Right forelimb (tissue), 1 donor: ENCODE results near the gene GRK7.

Experiments
- DNase-seq: peaks from one replicate; pipeline ENCODE4 v3.0.0-alpha.2; 2018

GRK7 gene, protein sequence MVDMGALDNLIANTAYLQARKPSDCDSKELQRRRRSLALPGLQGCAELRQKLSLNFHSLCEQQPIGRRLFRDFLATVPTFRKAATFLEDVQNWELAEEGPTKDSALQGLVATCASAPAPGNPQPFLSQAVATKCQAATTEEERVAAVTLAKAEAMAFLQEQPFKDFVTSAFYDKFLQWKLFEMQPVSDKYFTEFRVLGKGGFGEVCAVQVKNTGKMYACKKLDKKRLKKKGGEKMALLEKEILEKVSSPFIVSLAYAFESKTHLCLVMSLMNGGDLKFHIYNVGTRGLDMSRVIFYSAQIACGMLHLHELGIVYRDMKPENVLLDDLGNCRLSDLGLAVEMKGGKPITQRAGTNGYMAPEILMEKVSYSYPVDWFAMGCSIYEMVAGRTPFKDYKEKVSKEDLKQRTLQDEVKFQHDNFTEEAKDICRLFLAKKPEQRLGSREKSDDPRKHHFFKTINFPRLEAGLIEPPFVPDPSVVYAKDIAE (N-terminal part only)

DNA sequence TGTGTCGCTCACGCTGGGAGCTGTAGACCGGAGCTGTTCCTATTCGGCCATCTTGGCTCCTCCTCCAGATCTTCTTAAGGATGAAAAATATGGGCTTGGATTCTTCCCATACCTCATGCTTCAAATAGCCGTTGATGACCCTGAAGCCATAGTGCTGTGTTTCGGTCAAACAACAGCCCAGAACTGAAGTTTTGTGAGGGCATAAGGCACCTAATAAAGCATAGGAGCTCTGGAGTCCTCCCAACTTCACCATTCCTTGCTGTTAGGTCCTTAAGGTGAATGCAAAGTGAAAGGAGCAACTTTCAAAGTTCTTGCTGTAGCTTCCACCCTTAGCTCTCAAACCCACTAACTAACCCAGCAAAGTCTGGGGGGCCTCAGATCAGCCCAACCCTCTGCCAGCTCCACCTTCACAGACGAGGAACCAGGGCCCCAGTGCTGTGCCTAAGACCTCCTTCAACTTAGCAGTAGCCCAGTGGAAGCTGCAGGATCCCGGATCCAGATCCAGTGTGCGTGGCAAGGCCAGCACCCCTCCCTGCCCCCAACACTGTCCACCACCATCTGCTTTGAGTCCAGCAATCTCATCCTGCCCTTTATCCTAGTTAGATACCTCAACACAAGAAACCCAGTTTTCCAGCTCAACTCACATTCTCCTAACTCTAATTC lies at the start of gene GRK7:
Gene GRK7 (plus strand): TSS at position 321 of the 663 bp plus-strand sequence. CDS start 14,877 bp downstream, outside the sequence.
- no peak for DNase-seq

DNA sequence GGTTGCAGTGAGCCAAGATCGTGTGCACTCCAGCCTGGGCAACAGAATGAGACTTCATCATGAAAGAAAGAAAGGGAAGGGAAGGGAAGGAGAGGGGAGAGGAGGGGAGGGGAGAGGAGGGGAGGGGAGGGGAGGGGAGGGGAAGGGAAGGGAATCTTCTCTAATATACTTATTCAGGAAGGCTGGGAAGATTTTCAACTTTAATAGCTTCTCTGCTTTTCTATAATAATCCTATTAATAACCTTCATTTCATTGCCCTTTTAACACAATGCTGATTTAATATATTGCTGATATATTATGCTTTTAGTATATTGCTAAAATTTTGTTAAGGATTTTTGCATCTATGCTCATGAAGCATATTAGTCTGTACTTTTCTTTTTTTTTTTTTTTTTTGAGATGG lies 48.5 kb upstream of the GRK7 start:
- no peak for DNase-seq

DNA sequence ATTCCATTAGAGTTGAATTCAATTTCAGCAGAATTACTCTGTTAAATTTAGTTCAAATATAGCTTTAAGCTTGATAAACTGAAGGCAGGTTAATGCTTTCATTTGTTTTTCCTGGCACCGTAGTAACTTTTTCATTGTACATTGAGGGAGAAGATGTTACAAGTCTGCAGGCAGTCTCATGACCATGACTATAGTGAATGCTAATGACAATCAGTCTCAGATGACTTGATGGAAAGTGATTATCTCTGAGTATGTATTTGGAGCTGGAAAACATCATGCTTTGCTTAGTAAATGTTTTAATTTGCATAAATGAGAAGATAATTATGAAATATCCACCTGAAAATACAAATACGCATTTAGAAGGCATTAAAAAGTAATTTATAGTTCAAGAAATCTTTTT lies 41.1 kb upstream of the GRK7 start:
- no peak for DNase-seq

DNA sequence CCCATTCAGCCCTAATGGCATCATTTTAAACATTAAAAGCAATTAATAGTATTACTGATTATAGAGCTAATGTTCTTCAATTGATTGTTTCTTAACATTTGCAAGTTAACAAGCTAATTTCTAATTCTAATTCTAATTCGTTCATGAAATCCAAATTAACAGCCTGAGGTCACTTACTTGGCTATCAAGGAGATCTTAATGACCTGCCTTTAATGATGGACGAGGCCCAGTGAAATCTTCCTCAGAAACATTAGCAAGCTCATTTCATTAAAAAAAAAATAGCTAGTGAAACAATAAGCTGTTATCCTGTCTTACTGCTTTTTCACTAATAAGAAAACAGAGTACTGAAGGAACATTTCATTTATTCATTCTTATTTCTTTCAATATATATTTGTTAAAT lies 40.6 kb upstream of the GRK7 start:
- DNase-seq: no peak

DNA sequence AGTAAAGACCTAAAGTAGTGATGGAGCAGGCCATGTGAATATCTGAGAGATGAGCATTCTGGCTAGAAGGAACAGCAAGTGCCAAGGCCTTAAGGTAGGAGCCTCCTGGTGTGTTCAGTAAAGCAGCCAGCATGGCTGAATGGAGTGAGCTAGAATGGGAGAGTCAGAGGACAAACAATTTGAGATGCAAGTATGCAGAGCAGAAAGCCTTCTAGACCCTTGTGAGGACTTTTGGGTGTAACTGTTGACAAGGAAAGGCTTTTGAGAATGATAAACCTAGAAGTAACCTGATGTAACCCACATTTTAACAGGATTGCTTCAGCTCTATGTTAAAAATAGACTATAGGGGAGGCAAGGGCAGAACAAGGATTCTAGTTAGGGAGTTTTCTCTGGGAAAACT lies 40.0 kb upstream of the GRK7 start:
- DNase-seq: no peak

DNA sequence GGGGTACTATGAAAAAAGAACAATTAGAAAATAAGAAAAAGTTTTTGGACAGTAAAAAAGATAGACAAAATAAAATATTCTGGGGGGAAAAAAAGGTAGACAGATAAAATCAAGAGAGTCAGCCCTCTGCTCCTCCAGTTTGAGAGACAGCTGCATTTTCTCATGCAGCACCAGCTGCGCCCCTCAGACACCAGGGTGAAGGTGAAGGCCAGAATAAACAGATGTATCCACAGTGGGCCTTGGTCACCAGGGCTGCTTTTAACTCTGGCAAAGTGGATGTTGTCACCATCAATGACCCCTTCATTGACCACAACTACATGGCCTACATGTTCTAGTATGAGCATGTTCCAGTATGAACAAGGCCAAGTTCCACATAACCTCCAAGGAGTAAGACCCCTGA lies 39.0 kb upstream of the GRK7 start:
- no peak for DNase-seq

DNA sequence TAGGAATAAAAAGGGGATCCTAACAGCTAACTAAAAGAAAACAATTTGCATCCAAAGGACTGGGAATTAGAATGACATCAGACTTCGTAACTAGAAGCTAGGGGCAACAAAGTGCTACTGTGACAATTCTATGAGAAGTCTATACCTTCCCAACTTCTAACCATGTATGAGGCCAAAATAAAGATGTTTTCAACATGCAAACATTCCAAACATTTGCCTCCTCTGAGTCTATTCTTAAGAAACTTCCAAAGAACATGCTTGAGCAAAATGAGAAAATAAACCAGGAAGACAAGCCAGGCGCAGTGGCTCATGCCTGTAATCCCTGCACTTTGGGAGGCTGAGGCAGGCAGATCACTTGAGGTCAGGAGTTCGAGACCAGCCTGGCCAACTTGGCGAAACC lies 38.2 kb upstream of the GRK7 start:
- no peak for DNase-seq

DNA sequence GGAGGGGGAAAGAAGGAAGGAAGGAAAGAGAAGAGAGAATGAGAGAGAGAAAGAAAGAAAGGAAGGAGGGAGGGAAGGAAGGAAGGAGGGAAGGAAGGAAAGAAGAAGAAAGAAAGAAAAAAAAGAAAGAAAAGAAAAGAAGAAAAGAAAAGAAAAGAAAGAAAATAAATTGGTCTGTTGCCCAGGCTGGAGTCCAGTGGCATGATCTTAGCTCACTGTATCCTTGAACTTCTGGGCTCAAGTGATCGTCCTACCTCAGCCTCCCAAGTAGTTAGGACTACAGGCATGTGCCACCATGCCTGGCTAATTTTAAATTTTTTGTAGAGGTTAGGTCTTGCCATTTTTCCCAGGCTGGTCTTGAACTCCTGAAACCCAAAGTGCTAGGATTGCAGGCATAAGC lies 36.7 kb upstream of the GRK7 start:
- no peak for DNase-seq

DNA sequence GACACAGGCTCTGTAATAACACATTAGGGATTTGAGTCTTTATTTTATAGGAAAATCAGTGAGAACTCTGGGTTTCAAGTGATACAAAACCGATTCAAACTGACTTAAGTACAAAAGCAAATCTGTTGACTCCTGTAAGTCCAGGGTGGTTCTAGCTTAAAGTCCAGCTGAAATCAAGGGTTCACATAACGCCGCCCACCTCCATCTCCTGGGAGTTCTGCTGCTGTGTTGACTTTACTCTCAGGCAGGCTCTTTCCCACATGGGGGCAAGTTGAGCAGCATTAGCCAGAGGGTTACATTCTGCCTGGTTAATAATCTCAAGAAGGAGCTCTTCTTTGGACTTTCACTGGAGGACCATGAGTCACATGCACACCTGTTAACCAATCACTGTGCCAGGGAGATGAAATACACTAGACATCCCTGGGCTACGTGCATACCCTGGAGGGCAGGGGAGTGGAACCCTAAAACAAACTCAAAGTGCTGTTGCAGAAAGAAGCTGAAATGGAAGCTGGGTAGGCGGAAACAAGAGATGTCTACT lies 34.8 kb upstream of the GRK7 start:
- no peak for DNase-seq

DNA sequence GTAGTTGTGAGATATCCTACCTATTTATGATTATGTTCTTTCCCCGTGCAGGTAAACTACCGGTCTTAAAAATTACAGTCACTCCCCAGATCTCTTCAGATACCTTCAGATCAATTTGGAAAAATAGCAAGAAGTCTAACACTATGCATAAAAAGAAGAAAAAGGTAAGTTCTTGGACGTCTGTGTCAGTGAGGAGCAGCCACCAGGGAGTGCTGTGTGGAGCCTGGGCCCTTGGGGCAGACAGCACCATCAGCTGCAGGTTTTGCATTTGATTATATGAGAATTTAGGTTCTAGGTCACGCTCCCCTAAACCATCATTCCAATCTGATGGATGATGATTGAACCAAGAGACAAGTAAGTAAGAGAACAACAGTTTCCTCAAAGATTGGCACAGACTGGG lies 34.0 kb upstream of the GRK7 start:
- DNase-seq: no peak

DNA sequence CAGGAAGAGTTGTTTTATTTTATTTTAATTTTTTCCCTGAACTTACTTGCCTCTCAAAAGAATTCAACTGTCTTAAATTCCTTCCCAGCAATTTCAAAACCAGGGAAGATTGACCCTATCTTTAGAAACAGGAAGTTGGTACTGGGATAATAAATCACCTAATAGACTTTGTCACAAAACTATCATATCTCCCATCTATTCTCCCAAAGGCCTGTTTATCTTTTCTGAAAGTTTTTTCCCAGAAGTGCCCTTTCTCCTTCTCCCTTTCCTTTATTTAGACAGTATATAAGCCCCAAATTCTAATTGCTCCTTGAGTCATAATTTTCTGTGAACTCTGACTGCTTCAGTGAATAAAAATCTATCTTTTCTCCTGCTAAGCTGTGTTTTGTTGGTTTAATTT lies 28.0 kb upstream of the GRK7 start:
- no peak for DNase-seq

DNA sequence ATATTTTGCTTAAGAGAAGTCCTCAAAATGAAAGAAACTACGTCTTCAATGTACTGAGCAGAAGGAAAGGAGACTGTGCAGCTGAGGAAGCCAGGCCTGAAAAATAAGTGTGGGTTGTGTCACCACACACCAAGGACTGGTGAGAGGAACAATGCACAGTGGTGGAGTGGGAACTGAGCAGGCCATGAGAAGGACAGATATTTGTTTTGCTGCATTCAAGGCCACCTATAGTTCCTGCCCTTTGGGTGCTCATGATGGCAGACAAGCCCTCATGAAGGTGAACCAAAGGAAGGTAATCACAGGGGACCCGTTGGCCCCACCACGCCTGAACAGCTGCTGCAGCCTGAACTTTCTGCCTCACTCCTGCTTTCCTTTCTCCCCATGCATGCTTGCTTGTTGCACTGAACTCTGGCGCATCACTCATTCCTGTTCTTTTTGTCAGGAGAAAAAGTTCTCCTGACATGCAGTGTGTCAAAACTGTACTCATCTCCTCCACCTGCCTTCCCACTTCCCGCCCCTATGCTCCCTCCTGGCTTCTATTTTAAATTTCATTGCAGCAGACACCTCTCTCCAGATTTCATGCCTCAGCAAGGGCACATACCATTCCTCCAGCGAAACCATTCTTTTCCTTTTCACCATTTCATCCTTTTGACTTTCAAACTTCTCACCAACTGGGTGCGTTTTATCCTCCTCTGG lies 27.3 kb upstream of the GRK7 start:
- no peak for DNase-seq

DNA sequence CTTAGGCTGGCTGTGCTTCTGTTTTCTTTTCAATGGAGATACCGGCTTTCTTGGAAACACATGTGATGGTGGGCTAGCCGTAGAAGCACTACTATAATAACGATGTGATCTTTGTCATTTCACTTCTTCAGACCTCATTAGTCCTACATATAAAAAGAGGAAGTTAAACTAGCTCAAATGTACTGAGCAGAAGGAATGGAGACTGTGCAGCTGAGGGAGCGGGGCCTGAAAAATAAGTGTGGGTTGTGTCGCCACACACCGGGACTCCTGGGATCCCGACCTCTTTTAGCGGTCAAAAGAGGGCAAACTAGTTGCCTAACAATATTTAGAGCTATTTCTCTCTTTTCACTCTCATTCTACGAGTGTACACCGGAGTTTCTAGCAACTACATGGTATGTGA lies 26.1 kb upstream of the GRK7 start:
- no peak for DNase-seq

DNA sequence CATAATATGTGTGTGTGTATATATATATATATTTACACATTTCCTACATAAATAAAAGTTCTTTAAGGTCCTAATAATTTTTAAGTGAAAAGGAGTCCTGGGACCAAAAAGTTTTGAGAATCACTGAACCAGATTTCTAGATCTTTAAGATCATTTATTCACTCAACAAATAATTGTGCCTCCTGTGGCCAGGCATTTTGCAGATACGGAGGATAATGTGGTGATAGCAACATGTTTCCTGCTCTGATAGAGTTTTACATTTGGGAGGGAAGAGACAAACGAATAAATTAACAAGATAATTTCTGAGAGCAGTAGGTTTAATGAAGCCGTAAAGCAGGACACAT lies 25.6 kb upstream of the GRK7 start:
- no peak for DNase-seq

DNA sequence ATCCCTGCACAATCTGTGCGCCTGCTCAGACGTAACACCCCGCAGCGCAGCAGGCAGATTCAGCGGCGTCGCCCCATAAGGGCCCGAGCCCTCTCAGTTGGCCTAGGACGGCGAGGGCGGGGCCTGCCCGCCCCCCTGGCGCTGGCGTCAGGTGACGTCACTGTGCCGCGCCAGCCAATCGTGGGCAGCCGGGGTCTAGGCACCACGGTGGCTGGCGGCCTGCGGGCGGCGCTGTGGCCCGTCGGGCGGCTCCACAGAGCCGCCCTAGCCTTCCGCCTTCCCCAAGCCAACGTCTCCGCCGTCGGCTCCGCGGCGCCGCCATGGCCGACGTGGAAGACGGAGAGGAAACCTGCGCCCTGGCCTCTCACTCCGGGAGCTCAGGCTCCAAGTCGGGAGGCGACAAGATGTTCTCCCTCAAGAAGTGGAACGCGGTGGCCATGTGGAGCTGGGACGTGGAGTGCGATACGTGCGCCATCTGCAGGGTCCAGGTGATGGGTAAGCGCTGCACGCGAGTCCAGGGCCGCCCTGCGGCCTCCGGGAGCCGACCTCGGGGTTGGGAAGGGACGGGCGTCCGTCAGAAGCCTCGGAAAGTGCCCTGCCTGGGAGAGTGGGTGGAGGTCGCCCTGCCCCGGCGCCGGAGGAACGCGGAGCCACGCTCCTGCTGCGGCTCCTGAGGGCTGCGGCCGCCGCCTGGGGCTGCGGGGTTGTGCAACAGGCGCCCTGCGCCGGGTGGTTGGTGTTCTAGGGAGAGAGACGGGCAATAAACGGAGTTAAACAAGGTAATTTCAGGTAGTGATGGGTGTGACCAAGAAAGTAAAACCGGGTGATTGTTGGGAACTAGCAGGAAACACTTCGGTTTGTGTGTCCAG lies 25.0 kb upstream of the GRK7 start, which contains the start of gene RNF7:
Gene RNF7 (plus strand): TSS at position 277 of the 869 bp plus-strand sequence. CDS start 44 bp downstream, at position 321.
- peak; percentile 98 for DNase-seq

DNA sequence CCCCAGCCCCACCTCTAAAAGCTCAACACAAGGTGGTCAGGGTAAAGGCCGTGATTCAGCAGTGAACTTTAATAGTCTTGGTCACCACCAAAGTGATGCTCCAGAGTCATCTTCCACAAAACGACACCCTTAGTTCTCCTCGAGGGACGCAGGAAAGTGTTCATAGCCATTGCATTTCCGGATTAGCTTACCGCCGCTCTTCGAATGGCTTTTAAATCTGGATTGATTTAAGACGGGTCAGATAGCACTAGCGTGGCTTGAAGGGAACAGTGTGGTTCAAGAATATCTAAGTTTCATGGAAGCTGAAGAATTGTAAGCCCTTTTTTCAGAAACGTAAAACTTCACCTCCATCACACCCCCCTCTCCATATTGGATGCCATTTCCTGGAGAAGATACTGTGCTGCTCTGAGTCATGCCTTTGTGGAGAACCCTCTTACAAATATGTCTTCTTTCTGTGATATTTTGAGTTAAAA lies 24.3 kb upstream of the GRK7 start:
- DNase-seq: no peak

DNA sequence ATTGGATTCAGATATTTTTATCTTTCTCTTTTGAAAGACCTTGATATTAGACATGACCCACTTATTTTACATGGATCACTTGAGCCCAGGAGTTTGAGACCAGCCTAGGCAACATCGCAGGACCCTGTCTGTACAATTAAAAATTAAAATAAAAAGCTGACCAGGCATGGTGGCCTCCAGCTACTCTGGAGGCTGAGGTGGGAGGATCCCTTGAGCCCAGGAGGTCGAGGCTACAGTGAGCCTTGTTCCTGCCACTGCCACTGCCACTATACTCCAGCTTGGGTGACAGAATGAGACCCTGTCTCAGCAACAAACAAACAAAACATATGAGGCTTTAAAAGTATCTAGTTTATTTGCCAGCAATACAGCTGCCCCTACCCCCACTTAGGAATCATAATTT lies 23.5 kb upstream of the GRK7 start:
- no peak for DNase-seq

DNA sequence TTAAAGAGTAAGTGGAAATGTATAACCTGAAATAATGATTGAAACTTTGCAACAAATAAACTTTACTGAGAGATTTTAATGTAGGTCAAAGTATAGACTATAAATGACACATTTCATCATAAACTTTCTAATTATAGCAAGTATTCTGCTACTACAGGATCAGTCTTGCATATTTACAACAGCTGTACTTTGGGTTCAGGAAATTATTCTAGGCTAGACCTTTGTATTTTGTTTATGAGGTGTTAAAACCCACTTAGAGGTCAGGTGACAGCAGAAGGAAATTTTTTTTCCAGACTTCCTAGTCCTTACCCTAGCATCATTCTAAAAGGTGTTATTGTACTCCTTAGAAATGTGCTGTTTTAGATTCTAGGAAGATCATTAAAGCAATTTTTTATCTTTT lies 22.9 kb upstream of the GRK7 start:
- no peak for DNase-seq

DNA sequence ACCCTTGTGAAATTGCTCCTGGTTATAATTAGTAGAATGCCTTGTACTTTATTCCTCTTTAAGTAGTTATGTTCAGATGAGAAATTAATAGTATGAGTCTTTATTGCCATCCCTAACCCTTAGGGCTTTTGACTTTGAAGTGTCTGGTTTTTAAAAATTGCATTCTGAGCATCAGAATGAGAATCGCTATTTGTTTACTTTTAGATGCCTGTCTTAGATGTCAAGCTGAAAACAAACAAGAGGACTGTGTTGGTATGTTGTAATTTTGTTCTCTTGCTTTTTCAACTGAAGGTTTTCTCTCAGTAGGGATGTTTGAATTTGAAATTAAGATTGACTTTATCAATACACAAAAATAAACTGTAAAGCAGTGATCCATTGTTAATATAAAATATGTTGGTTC lies 19.9 kb upstream of the GRK7 start:
- DNase-seq: no peak

DNA sequence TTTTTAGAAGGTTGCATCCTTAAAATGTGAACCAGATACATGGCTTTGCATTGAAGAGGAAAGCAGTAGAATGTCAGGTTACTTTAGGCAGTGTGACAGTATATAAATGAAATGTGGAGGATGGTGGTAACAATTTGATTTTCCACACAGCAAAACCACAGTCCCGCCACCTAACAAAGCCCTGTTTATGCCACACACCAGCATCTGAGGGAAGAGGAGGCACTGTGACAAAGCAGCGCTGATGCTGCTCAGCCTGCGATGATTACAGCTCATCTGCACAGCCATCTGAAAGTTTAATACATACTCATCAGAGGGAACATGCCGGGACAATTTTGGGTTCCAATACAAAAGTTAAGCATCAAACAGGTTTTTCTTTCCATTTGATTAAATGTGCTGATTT lies 16.2 kb upstream of the GRK7 start:
- no peak for DNase-seq

DNA sequence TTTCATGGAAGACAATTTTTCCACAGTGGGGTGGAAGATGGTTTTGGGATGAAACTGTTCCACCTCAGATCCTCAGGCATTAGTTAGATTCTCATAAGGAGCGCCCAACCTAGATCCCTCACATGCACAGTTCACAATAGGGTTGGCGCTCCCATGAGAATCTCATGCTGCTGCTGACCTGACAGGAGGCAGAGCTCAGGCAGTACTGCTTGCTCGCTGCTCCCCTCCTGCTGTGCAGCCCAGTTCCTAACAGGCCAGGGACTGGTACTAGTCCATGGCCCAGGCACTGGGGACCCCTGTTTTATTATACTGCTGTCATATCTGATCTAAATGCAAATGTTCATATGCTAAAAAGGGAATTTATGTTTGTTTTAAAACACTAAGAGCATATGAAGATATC lies 9.8 kb upstream of the GRK7 start:
- DNase-seq: no peak

DNA sequence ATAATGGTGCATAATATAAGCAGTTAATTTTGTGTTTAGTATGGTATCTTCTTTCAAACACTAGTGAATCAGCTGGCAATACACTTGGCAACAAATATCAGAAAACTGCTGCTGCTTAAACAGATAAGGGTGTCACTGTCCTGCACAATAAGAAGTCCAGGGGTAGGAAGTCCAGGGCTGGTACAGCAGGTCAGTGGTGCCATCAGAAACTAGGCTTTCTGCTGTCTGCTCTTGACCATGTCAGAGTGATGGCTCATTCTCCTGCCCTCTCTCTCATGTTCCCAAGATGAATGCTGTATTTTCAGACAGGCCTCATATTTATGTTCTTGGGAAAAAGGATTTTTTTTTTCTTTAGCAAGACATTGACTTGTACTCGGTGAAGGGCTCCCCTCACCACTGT lies 9.2 kb upstream of the GRK7 start:
- no peak for DNase-seq
